GM19240 (cell line): ENCODE measurements around the gene ZNF436.

Experiments
- DNase-seq: peaks from one replicate; pipeline ENCODE4 v3.0.0; 2011; ENCODE audit warnings: low spot score; ENCODE audit not compliant: insufficient read length

Gene ZNF436

GRCh38 chr1:23369335-23370013, at the start of gene ZNF436:
TSS of gene ZNF436 (minus strand) at chr1:23369836. CDS start at chr1:23368005, 1,831 bp downstream.
- no peak for DNase-seq

- no peak for DNase-seq
Observed at GRCh38 chr1:23419180-23419579, 49.5 kb upstream of the ZNF436 start.

- DNase-seq, result no peak
Observed at GRCh38 chr1:23417570-23417969, 47.9 kb upstream of the ZNF436 start.

- DNase-seq, result no peak
Observed at GRCh38 chr1:23416964-23417363, 47.3 kb upstream of the ZNF436 start.

GRCh38 chr1:23408797-23409290, 39.2 kb upstream of the ZNF436 start:
- DNase-seq, result no peak

DNA sequence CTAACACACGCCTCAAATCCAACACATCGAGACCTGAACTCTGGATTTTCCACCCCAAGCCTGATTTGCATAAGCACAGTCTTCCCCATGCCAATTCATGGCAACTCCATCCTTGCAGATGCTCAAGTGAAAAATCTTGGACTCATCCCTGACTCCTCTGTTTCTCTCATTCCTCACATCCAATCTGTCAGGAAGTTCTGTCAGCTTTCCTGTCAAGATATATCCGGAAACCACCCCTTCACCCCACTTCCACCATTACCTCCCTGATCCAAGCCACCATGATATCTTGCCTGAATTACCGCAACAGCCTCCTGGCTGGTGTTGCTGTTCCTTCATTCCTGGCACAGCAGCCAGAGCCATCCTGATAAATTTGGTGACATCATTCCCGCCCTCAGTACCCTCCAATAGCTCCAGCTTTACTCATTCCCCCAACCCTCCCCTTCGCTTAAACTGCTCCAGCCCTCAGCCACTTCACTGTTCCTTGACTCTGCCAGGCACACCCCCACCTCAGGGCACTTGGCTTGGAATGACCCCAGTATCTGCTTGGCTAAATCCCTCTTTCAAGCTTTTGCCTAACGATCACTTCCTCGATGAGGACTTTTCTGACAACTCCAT, 37.5 kb upstream of the ZNF436 start:
- no peak for DNase-seq

GRCh38 chr1:23405946-23406345, 36.3 kb upstream of the ZNF436 start:
- DNase-seq, result no peak

- peak; percentile 81 for DNase-seq
Observed at GRCh38 chr1:23403735-23404486, 34.3 kb upstream of the ZNF436 start.

DNA sequence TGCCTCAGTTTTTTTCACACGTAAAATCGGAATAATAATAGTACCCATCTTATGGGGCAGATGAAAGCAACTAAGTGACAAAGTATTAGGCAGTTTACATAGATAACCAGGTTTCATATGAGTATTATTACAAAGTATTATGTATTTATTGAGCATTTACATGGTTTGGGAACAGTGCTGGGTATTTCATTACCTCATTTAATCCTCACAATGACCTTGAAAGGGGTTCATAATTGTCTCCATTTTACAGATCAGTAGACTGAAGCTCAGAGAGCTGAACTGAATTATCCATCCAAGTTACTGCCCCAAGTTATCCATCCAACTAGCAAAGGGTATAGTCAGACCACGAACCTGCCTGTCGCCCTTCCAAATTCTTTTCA, 33.7 kb upstream of the ZNF436 start:
- no peak for DNase-seq

- no peak for DNase-seq
Observed at GRCh38 chr1:23403038-23403336, 33.4 kb upstream of the ZNF436 start.

DNA sequence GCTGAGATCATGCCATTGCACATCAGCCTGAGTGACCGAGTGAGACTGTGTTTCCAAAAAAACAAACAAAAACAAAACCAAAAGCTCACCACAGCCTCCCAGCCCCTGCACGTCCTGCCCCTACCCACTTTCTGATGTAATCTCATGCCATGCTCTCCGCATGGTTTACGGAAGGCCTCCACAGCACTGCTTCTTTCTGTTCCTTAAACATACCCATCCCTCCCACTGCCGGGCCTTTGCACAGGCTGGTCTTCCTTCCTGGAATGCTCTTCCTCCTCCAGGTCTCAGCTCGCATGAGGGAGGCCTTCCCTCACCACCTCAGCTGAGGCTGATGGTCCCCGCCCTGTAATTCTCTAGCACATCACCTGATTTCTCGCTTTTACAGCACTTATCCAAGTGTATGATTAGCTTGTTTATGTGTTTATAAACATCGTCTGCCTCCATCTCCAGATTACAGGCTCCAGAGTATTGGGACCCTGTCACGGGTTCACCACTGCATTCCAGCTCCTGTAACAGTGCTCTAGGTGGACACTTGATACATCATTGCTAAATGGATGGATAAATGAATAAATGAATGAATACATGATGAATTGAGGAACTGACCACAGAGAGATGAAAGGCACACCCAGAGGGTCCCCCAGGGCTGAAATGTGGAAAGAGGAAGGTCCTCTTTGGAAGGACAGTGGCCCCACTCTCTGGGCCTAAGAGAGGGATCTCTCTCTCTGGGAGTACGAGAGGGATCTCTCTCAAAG, 32.8 kb upstream of the ZNF436 start:
- DNase-seq, result no peak

- no peak for DNase-seq
Observed at GRCh38 chr1:23401313-23401712, 31.7 kb upstream of the ZNF436 start.

GRCh38 chr1:23400324-23401114, 30.9 kb upstream of the ZNF436 start:
- DNase-seq, result no peak

- no peak for DNase-seq
Observed at GRCh38 chr1:23399229-23399628, 29.6 kb upstream of the ZNF436 start.

DNA sequence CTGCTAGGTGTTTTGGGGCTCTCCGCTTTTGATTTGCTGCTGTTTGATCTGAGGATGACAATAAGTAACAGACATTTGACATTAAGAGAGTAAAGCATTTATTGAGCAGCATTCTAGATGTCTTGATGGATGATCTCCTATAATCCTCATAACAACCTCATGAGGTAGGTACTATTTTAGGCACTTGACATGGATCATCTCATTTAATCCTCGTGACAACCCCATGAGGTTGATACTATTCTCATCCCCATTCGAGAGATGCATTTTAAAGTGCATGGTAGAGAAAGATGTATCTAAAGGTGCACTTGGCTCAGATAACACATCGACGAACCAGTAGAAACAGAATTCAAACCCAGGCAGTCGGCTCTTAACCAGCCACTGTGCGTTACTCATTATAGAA, 28.3 kb upstream of the ZNF436 start:
- DNase-seq, result no peak

- DNase-seq, result no peak
Observed at GRCh38 chr1:23396380-23396779, 26.7 kb upstream of the ZNF436 start.

DNA sequence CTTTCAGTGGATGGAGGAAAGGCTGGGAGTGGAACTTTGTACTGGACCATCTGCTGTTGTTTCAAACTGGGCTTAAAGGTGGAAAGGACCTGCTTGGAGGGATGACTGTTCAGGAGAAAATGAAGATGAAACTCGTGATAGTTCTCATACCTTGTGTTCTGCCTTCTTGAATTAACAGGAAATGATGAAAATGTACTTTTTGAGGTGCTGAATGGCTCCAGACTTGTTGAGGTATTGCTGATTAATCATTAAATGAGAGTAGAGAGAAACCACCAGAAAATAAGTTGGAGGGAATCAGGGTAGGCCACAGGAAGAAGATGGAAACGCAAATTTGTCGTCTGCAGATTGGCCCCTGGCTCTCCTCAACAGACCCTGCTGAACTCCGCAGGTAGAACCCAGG, 26.2 kb upstream of the ZNF436 start:
- no peak for DNase-seq

- no peak for DNase-seq
Observed at GRCh38 chr1:23395154-23395724, 25.6 kb upstream of the ZNF436 start.

GRCh38 chr1:23394684-23395083, 25.0 kb upstream of the ZNF436 start:
- no peak for DNase-seq

DNA sequence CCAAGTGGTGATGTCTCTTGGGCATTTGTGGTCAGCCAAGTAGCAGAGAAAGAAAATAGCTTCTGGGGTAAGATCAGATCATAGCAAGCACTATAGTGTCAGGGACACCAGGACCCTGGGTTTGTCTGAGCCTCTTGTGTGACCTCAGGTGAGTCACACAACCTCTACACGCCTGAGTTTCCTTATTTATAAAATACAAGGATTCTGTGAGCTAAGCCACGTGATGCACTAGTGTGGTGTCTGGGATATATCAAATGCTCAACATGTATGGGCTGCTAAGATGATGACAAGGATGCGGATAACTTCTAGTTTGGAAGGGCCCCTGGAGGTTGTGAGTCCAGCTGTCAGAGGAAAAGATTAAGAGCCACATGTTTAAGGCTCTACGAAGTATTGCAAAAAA, 24.5 kb upstream of the ZNF436 start:
- no peak for DNase-seq

- no peak for DNase-seq
Observed at GRCh38 chr1:23393706-23394105, 24.1 kb upstream of the ZNF436 start.
